BLaER1 treated with 17β-estradiol and CSF1 and Interleukin-3, amounts not matched to agents 10 nM and 100 nM (cell line): ENCODE results near the gene CD6.

Experiments
- H3K27ac ChIP-seq, 11 experiments: shearing (Covaris generic); formaldehyde crosslinking; 2 replicates each; pipeline ENCODE4 v1.8.1; 2022
- H3K27me3 ChIP-seq, 11 experiments: shearing (Covaris generic); formaldehyde crosslinking; 2 replicates each; pipeline ENCODE4 v1.8.1; 2022
- H3K36me3 ChIP-seq, 11 experiments: shearing (Covaris generic); formaldehyde crosslinking; 2 replicates each; pipeline ENCODE4 v1.8.1; 2022
- H3K4me1 ChIP-seq, 10 experiments: shearing (Covaris generic); formaldehyde crosslinking; 2 replicates each; pipeline ENCODE4 v1.8.1; 2022
- H3K4me2 ChIP-seq, 11 experiments: shearing (Covaris generic); formaldehyde crosslinking; 2 replicates each; pipeline ENCODE4 v1.8.1; 2022
- H3K4me3 ChIP-seq, 10 experiments: shearing (Covaris generic); formaldehyde crosslinking; 2 replicates each; pipeline ENCODE4 v1.8.1; 2022
- H3K9ac ChIP-seq, 11 experiments: shearing (Covaris generic); formaldehyde crosslinking; 2 replicates each; pipeline ENCODE4 v1.8.1; 2022
- H3K9me3 ChIP-seq, 11 experiments: shearing (Covaris generic); formaldehyde crosslinking; replicated peaks in 1 of 11; 2 replicates each; pipeline ENCODE4 v1.8.1; 2022
- H4K20me1 ChIP-seq, 11 experiments: shearing (Covaris generic); formaldehyde crosslinking; 2 replicates each; pipeline ENCODE4 v1.8.1; 2022
- Cebpa-rat ChIP-seq, 11 experiments: shearing (Covaris generic); IDR thresholded peaks; 2 replicates each; pipeline ENCODE4 v1.8.1; 2022

CD6 gene

GRCh38 chr11:60951904-60952741, 19.4 kb upstream of the CD6 start, which contains the start of gene SLC15A3:
Gene SLC15A3, minus strand, starts transcription at chr11:60952176. Its CDS starts 625 bp downstream, at chr11:60951551.
- Histone ChIP-seq H3K9ac (peak within 1 kb of the TSS; percentile 66 to 97 (median 83)), H3K4me1 (peaks cover 46 to 81% (median 61%) of the 10 kb centered on the region in 10 experiments), H3K36me3 (peaks cover 0 to 26% (median 0%) of the 10 kb centered on the region in 11 experiments; a peak in 6 of 22 replicates), H3K9me3 (no peaks in the 10 kb centered on the region), H3K27me3 (no peaks in the 10 kb centered on the region), H3K4me3 (peak within 1 kb of the TSS; percentile 35 to 99 (median 58)), H4K20me1 (peaks cover 0 to 41% (median 0%) of the 10 kb centered on the region in 11 experiments; a peak in 8 of 22 replicates), H3K4me2 (peak within 1 kb of the TSS; percentile 85 to 100 (median 94)), H3K27ac (peak within 1 kb of the TSS; percentile 78 to 96 (median 90))
- TF ChIP-seq Cebpa-rat (IDR thresholded peaks at IDR 0.05): peak in 8 of 11 experiments; percentile 15 to 80 (median 54); a peak in 8 of 22 replicates

- Histone ChIP-seq H3K27ac (peak overlapping the region; percentile 78 to 96 (median 90)), H3K4me3 (peak overlapping the region in 8 of 10 experiments; percentile 35 to 99 (median 66); a peak in 12 of 20 replicates), H3K9ac (peak overlapping the region; percentile 66 to 97 (median 83)), H3K36me3 (peaks cover 0 to 20% (median 0%) of the 10 kb centered on the region in 11 experiments; a peak in 6 of 22 replicates), H3K9me3 (no peaks in the 10 kb centered on the region), H3K4me2 (peak overlapping the region; percentile 85 to 100 (median 94)), H3K27me3 (no peaks in the 10 kb centered on the region), H4K20me1 (peaks cover 0 to 35% (median 0%) of the 10 kb centered on the region in 11 experiments; a peak in 8 of 22 replicates), H3K4me1 (peaks cover 46 to 76% (median 60%) of the 10 kb centered on the region in 10 experiments)
- TF ChIP-seq Cebpa-rat (IDR thresholded peaks at IDR 0.05): no peak; a peak in 1 of 22 replicates
Measured at GRCh38 chr11:60952742-60953170, 18.7 kb upstream of the CD6 start.

GRCh38 chr11:60953781-60954180, 17.7 kb upstream of the CD6 start:
- Histone ChIP-seq H3K36me3 (peaks cover 0 to 11% (median 0%) of the 10 kb centered on the region in 11 experiments; a peak in 4 of 22 replicates), H4K20me1 (peaks cover 0 to 24% (median 0%) of the 10 kb centered on the region in 11 experiments; a peak in 8 of 22 replicates), H3K9me3 (no peaks in the 10 kb centered on the region), H3K27ac (peak overlapping the region in 10 of 11 experiments; percentile 78 to 96 (median 91); a peak in 15 of 22 replicates), H3K4me1 (peaks cover 54 to 71% (median 61%) of the 10 kb centered on the region in 10 experiments), H3K4me3 (no peak overlapping the region), H3K27me3 (no peaks in the 10 kb centered on the region), H3K4me2 (peak overlapping the region; percentile 85 to 100 (median 94)), H3K9ac (peak overlapping the region in 5 of 11 experiments; percentile 4 to 97 (median 13); a peak in 5 of 22 replicates)
- no peak for TF ChIP-seq Cebpa-rat (IDR thresholded peaks at IDR 0.05)

GRCh38 chr11:60954421-60954820, 17.1 kb upstream of the CD6 start:
- peak overlapping the region in 4 of 11 experiments; percentile 84 to 95 (median 92); a peak in 7 of 22 replicates for H3K27ac ChIP-seq
- peak overlapping the region in 3 of 11 experiments; percentile 14 to 97 (median 94); a peak in 6 of 22 replicates for H3K9ac ChIP-seq
- no peak overlapping the region for H3K4me3 ChIP-seq
- TF ChIP-seq Cebpa-rat (IDR thresholded peaks at IDR 0.05): no peak
- peak overlapping the region in 6 of 11 experiments; percentile 31 to 100 (median 93); a peak in 11 of 22 replicates for H3K4me2 ChIP-seq
- H3K36me3 ChIP-seq: peaks cover 0 to 8% (median 0%) of the 10 kb centered on the region in 11 experiments; a peak in 2 of 22 replicates
- H3K27me3 ChIP-seq: no peaks in the 10 kb centered on the region
- peaks cover 47 to 73% (median 65%) of the 10 kb centered on the region in 10 experiments for H3K4me1 ChIP-seq
- H3K9me3 ChIP-seq: no peaks in the 10 kb centered on the region
- peaks cover 0 to 18% (median 0%) of the 10 kb centered on the region in 11 experiments; a peak in 6 of 22 replicates for H4K20me1 ChIP-seq

GRCh38 chr11:60955571-60955970, 15.9 kb upstream of the CD6 start:
- Histone ChIP-seq H3K36me3 (peaks cover 0 to 5% (median 0%) of the 10 kb centered on the region in 11 experiments; a peak in 1 of 22 replicates), H4K20me1 (peaks cover 0 to 6% (median 0%) of the 10 kb centered on the region in 11 experiments; a peak in 5 of 22 replicates), H3K27ac (no peak overlapping the region), H3K4me3 (no peak overlapping the region), H3K9me3 (0 out of 22 replicates have a peak, but pooled peaks cover 0 to 4% (median 0%) of the 10 kb centered on the region in 11 experiments), H3K9ac (no peak overlapping the region), H3K4me1 (peaks cover 42 to 72% (median 65%) of the 10 kb centered on the region in 10 experiments), H3K4me2 (peak overlapping the region in 5 of 11 experiments; percentile 5 to 100 (median 78); a peak in 8 of 22 replicates), H3K27me3 (no peaks in the 10 kb centered on the region)
- TF ChIP-seq Cebpa-rat (IDR thresholded peaks at IDR 0.05): no peak

- Histone ChIP-seq H3K27ac (no peak overlapping the region), H3K4me2 (no peak overlapping the region), H3K27me3 (no peaks in the 10 kb centered on the region), H3K36me3 (no peaks in the 10 kb centered on the region), H3K9me3 (0 out of 22 replicates have a peak, but pooled peaks cover 0 to 6% (median 0%) of the 10 kb centered on the region in 11 experiments), H3K9ac (no peak overlapping the region), H3K4me3 (no peak overlapping the region), H4K20me1 (no peaks in the 10 kb centered on the region), H3K4me1 (peaks cover 42 to 63% (median 50%) of the 10 kb centered on the region in 10 experiments)
- TF ChIP-seq Cebpa-rat (IDR thresholded peaks at IDR 0.05): no peak
Measured at GRCh38 chr11:60957188-60957587, 14.3 kb upstream of the CD6 start.

- peak overlapping the region in 9 of 11 experiments; percentile 2 to 72 (median 58); a peak in 17 of 22 replicates for H3K4me2 ChIP-seq
- TF ChIP-seq Cebpa-rat (IDR thresholded peaks at IDR 0.05): peak in 1 of 11 experiments; percentile 46; a peak in 1 of 22 replicates
Measured at GRCh38 chr11:60959431-60959830, 12.0 kb upstream of the CD6 start.

GRCh38 chr11:60960405-60960804, 11.1 kb upstream of the CD6 start:
- no peaks in the 10 kb centered on the region for H3K27me3 ChIP-seq
- H3K9ac ChIP-seq: peak overlapping the region in 1 of 11 experiments; percentile 1; a peak in 1 of 22 replicates
- H3K4me3 ChIP-seq: no peak overlapping the region
- H4K20me1 ChIP-seq: no peaks in the 10 kb centered on the region
- peak overlapping the region in 2 of 11 experiments; percentile 57 to 60; a peak in 2 of 22 replicates for H3K27ac ChIP-seq
- H3K36me3 ChIP-seq: no peaks in the 10 kb centered on the region
- TF ChIP-seq Cebpa-rat (IDR thresholded peaks at IDR 0.05): no peak
- H3K4me1 ChIP-seq: peaks cover 13 to 32% (median 27%) of the 10 kb centered on the region in 10 experiments
- H3K4me2 ChIP-seq: peak overlapping the region in 8 of 11 experiments; percentile 25 to 72 (median 64); a peak in 14 of 22 replicates
- H3K9me3 ChIP-seq: 0 out of 22 replicates have a peak, but pooled peaks cover 0 to 6% (median 0%) of the 10 kb centered on the region in 11 experiments

More at GRCh38 chr11:60959431-60959830, 12.0 kb upstream of the CD6 start:
- Histone ChIP-seq H3K9me3 (0 out of 22 replicates have a peak, but pooled peaks cover 0 to 6% (median 0%) of the 10 kb centered on the region in 11 experiments), H3K27me3 (no peaks in the 10 kb centered on the region), H3K27ac (peak overlapping the region in 4 of 11 experiments; percentile 0 to 60 (median 44); a peak in 2 of 22 replicates), H3K9ac (no peak overlapping the region; a peak in 1 of 22 replicates), H3K4me1 (peaks cover 23 to 40% (median 28%) of the 10 kb centered on the region in 10 experiments), H3K4me3 (no peak overlapping the region), H3K36me3 (no peaks in the 10 kb centered on the region), H4K20me1 (no peaks in the 10 kb centered on the region)
